Measurements from ENCODE around the gene TSHZ2.

DNA sequence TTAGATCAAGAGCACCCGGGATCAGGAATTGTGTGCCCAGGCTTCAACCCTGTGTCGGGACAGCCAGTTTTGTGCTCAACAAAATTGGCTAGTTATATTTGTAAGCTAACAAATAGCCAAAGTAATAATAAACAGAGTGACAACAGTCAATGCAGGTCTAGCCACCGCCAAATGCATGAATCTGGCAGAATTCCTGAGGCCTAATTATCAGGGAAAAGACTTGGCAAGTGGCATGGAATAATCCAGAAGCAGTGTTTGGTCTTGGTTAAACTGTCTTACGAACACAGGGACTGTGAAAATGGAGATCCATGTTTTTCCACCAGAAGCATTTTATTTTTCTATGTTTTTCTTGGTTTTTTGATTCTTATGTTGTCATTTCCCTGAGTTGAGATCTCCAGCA is 352.7 kb downstream of the TSHZ2 start:
- no peak for TF ChIP-seq CTCF (IDR thresholded peaks at IDR 0.05; ENCODE audit: insufficient read depth, low read depth, low read length)
- no peak for TF ChIP-seq EZH2 (IDR thresholded peaks at IDR 0.05; ENCODE audit: insufficient read depth, low read length)

Measured in astrocyte (in vitro differentiated cells and primary cell).